NCI-H146 treated with DMSO at 0.1 percent for 48 hours (cell line): Measurements from ENCODE around the gene ABCA2.

Experiments used
- DNase-seq: peaks from one replicate; lab custom pipeline; 2025; ENCODE audit not compliant: unreplicated experiment; lab: John Stamatoyannopoulos, UW

Gene ABCA2

DNA sequence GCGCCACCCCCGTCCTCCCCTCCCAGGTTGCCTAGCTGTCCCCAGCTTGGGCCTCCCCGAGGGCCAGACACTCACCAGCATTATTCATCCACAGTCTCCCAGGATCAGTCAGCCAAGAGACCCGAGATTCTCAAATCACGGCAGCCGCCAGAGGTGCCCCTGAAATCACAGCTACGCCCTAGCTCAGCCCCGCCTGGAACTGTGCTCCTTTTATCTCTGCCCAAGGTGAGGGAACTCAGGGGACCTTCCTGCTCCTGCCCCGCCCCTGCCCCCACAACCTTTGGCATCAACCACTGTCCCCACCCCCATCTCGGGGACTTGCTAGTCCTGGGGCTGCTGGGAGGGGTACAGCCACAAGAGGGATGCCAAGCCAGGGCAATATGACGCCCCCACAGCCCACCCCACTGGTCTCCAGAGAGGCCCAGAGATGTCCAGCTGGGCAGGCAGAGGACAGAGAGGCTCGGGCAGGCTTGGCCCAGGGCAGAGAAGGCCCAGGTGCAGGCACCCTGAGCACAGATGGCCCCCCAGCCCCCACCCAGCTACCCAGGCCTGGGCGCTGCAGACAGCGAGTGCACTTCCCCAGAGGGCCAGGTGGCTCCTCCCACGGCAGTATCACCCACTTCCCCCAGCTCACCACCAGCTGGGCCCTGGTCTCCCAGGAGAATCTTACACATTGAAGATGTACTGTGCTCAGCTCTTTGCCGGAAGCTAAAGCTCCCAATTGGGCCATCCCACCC lies 4.0 kb upstream of the ABCA2 start, which contains the start of gene FUT7:
FUT7 (minus strand) TSS at position 185 of the 737 bp plus-strand sequence; CDS start at position 88, 97 bp downstream.
- no peak for DNase-seq

DNA sequence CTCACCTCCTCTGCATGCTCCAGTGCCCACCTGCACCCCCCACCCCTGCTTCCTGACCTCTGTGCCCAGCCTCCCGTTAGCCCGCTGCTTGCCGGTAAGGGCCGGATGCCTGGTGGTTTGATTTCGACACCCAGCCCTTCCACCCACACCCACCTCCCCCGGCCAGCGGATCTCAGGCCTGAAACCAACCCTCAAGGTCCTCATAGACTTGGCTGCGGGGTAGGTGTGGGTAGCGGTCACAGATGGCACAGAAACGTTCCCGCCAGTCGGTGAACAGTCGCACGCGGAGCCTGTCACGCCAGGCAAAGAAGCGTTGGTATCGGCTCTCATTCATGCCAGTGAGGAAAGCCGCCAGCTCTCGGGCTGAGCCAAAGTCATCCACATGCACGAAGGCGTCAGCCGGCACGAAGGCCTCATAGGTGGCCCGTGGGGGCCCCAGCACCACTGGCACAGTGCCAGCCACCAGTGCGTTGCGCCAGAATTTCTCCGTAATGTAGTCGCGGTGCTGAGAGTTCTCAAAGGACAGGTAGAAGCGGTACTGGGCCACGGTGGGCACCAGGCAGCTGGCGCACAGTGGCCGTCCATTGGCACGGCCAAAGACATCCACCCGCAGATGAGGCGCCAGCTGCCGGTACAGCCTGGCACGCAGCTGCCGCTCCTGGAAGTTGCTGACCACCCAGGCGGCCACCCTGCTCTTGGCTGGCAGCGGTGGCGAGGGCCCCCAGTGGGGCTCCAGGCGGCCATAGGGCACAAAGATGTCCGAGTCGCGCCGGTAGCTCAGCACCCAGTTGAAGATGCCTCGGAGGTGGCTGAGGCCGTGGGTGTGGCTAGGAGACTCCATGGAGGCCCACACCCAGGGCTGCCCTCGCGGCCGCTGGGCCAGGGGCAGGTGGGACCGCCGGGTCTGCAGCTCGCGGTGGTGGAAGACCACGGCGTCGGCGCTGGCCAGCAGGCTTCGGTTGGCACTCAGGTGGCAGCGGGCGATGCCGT lies 2.8 kb upstream of the ABCA2 start:
- DNase-seq: no peak

DNA sequence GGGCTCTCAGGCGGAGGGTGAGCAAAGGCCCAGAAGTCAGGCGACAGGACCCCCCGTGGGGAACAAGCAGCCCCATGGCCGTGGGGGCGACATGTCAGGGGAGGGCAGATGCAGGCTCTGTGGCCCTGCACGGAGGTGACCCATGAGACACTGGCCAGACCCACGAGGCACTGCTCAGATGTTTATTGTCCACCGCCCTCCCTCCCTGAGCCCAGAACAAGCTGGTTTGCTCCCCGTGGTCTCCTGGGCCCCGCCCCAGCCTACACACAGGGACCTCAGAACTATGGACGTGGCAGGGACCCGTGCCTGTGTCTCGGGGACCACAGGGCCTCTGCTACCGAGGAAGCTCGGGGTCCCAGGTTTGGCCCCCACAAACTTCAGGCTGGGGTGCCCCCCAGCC lies 2.0 kb upstream of the ABCA2 start:
- no peak for DNase-seq

DNA sequence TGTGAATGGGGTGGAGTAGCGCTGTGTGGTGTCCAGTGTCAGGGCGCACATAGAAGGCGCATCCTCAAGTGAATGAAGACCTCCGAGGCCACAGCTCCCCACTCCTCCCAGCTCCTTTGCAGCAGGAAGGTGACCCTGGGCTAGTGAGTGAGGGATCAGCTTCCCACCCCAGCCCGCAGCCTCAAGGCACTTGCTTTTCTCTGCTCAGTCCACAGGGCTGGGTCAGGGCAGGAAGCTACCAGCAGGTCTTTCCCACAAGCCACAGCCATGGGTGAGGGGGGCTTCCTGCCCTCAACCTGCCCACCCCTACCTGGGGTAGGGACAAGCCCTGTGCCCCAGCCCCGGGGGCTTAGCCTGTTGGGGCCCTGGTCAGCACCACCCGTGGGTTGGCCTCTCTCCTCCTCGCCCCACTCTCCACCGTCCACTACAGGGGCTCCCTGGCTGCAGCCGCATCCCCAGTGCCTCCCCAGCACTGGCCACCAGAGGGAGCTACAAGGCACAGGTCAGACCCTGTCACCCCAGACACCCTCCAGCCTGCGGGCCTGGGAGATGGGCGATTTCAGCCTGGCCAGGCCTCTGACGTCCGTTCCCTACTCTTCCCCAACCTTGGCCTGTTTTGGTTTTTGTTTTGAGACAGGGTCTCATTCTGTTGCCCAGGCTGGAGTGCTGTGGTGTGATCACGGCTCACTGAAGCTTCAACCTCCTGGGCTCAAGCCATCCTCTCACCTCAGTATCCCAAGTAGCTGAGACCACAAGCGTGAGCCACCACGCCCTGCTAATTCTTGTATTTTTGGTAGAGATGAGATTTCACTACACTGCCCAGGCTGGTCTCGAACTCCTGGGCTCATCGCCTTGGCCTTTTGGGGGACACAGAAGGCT lies 1.3 kb upstream of the ABCA2 start:
- DNase-seq: no peak

DNA sequence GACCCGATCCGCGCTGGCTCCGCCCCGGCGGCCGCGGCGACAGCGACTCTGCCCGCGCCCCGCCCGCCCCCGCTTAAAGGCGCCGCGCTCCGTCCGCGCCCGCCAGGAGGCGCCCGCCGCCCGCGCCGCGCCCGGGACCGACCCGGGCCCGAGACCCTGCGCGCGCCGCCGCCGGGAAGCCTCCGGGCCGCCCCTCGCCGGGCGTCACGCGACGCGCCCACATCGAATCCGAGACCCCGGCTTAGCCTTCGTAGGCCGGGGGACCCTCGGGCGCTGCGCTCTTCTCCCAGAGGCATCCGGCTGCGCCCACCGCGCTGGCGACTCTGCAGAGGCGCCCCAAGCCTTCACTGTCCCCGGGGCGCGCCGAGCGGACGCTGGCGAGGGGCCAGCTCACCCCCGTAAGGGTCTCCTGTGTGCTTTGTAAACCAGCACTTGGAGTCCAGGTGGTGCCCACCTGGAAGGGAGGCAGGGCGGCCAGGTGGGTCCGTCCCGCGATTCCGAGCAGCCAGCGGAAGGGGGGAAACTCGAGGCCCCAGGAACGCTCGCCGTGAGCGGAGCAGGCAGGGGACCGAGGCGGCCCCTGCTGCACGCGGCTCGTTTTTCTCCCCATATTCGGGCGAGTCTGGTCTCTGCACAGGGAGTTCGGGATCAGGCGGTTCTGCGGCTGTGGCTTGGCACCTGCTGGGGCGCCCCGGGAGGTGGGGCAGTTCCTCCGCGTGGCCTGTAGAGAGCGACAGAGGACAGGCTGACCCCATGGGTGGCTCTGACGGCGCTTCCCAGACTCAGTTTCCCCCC lies 423 bp upstream of the ABCA2 start:
- DNase-seq: no peak

DNA sequence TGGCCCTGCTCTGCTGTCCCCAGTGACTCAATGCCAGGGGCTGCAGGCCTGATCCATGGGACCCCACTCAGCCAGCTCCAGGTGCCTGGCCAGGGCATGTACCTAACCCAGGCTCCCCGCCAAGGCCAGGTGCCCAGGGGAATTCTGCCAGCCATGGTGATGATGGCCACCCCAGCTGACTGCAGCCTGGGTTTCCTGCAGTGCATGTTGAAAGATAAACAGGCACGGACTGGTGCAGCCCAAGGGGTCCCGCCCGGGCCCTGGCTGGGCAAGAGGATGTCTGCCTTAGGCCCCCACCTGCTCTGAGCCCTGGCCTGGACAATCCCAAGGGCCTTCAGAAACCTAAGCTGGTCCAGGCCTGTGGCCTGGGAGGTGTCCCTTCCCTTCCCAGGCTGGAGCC lies 1.2 kb downstream of the ABCA2 start:
- no peak for DNase-seq

DNA sequence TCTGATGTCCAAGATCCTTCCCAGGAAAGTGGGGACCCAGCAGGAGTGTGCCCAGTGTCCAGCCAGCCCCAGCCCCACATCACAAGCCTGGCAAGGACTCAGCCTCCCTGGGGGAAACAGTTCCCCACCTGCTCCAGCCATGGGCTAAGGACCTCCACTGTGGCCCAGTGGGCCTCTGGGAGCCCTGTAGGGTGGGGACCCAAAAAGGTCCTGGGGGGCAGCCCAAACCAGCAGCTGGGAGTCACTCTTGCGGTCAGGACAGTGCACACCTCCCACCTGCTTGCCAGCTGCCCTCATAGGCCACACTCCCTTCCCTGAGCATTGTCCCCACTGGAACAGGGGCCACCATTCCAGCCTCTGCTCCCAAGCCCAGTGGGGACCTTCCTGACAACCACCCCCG lies 1.7 kb downstream of the ABCA2 start:
- DNase-seq: no peak

DNA sequence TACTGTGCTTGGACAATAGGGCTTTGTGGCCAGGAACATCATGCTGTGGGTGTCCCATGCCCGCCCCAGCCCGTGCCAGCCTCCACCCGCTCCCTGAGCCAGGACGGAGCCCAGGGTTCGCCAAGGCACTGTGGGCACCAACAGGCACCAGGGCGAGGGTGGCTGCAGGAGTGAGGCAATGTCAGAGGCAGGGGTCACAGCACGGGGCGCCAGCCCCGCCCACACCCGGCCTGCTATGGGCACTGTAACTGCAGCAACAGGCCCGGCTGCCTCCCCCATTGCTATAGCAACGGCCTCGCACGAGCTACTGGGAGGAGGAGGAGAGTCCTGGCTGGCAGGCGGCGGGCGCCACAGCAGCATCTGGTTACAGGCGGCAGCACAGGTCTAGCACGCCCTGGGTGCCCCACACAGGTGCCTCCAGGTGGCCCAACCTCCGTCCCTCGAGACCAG lies 2.5 kb downstream of the ABCA2 start:
- no peak for DNase-seq

DNA sequence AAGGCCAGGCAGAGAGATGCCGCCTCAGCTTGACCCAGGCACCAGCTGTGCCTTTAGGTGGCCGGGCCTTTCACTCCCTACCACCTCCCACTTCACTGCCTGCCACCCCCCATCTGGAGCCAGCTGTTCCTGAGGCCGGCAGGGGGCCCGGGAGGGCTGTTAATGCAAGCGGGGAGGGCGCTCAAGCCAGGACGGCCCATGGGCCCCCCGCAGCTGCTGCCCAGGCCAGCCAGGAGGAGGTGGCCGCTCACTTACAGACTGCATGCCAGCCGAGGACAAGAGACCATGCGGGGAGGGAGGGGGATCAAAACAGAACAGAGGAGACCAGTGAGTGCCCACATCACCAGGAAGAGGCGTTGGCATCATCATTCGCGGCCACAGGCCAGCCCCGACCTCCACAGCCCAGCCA lies 4.5 kb downstream of the ABCA2 start:
- DNase-seq: no peak

DNA sequence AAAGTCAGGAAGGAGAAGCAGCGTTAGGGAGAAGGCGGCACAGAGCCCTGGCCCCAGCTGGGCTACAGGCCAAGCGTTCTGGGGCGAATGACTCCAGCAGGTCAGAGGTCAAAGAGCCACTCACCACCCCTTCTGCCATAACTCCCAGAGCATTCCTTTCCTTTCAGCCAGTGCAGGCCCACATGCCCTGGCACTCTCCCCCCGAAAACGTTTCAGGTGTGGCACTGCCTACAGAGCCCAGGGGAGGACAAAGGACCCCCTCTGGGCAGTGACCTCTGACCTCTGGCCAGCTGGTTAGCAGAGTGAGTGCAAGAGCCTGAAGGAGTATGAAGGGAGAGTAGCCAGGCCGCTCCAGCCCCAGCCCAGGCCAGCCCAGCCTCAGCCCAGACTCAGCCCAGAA lies 4.9 kb downstream of the ABCA2 start:
- DNase-seq: no peak

DNA sequence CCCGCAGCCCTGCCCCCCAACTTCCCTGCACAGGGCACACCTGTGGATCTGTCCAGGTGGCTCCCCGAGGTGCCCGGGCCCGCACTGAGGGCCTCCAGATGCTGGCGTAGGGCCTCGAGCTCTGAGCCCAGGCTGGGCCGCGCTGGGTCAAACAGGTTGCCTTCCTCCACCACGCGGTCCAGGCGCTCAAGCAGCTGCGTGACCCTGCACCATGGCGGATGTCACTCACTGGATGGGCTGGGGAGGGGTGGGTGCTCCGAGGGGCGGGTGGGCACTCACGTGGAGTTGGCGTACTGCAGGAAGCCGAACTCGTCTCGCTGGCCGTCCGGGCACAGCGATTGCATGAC lies 5.4 kb downstream of the ABCA2 start:
- DNase-seq: no peak

DNA sequence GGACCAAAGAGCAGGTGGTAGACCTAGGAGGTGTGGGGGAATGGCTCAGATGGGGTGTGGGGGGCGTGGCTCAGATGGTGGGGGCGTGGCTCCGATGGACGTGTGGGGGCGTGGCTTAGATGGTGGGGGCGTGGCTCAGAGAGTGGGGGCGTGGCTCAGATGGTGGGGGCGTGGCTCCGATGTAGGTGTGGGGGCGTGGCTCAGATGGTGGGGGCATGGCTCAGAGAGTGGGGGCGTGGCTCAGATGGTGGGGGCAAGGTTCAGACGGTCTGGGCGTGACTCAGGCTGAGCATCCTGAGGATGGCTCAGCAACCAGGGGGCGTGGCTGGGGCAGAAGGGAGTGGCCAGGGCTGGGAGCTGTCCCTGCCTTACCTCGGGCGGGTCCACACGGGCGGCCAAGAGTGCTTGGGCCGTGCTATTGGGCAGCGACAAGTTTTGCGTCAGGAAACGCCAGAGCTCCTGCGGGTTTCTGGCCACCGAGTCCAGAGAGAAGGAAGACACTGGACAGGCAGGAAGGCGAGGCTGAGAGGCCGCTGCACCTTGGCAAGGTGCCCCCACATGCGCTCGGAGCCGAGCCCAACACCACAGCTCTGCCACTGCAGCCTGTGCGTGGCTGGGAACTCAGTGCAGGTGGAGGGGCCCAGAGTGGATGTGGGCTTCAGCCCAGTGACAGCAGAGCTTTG lies 5.9 kb downstream of the ABCA2 start:
- no peak for DNase-seq

DNA sequence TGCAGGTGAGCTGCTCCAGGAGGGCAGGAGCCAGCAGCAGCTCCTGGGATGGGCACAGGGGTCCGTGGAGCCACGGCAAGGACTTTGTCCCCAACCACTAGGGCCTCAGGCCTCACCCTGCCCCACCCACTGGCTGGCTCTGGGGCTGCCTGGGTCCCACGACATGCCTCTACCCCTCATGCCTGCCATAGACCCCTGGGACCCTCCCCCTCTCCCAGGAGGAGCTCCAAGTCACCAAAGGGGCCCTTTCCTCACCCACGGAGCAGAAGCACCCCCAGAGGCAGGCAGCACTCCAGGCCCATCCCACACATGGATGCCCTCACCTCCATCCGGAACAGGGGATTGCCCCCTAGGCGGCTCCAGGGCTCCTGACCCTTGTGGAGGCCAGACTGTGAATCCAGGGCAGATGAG lies 6.5 kb downstream of the ABCA2 start:
- no peak for DNase-seq

DNA sequence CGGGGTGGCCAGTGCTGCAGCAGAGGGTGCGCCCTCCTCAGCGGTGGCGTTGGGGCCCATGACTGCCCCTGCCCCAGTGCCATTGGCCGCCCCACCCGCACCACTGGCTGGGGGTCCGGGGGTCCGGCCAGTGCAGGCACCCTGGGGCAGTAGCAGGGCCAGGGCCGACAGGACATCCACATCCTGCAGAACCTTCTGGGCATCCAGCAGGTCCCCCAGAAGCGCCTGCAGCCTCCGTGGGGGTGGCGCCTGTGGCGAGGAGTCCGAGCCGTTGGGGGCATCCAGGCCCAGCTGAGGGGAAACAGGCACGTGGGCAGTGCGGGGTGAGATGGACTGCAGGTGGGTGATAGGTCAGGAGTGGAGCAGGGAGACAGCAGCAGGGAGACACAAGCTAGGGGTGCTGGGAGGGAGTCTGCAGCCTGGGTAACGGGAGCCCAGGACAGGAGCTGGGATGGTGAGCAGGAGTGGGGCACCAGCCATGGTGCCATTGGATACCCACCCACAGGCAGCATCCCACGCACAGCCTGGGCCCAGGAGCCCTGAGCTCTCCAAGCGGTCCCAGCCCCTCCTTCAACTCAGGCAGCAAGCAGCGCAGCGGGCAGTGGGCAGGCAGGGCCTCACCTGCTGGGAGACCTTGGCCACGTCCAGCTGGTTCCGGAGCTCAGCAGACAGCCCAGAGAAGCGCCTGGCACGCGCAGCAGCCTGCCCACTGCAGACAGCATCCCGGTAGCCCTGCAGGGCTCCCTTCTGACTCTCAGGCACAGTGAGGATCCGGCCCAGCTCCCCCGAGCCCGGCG lies 7.1 kb downstream of the ABCA2 start:
- no peak for DNase-seq

DNA sequence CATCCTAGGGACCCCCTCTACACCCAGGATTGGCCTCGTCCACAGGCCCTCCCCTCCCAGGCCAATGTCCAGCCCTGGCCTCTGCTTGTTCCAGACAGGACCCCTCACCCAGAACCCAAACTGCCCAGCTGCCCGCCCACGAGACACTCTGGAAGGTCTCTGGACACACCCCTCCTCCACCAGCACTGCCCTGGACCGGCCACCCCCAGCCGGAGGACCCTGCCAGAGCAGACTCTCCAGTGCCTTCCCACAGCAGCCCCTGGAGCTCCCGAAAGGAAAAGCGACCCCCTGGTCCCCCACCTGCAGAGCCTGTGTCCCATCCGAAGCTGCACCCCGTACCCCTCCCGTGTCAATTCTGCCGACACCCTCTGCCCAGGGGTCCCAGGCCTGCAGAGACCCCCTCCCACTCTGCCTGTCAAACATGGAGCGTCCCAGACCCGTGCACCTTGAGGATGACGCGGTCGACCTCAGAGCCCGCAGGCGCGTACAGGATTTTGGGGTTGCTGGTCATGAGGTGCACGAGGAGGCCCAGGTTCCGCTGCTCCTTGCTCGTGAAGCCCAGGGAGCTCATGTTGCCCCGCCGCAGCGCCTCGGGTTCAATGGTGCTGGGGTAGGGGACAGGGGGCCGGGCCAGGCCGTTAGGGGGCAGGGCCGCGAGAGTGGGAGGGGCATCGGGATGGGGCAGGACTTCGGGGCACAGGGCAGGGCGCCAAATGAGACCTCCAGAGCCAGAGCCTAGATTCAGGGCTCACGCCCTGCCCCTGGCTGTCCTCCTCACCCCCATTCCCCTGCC lies 8.0 kb downstream of the ABCA2 start:
- no peak for DNase-seq

DNA sequence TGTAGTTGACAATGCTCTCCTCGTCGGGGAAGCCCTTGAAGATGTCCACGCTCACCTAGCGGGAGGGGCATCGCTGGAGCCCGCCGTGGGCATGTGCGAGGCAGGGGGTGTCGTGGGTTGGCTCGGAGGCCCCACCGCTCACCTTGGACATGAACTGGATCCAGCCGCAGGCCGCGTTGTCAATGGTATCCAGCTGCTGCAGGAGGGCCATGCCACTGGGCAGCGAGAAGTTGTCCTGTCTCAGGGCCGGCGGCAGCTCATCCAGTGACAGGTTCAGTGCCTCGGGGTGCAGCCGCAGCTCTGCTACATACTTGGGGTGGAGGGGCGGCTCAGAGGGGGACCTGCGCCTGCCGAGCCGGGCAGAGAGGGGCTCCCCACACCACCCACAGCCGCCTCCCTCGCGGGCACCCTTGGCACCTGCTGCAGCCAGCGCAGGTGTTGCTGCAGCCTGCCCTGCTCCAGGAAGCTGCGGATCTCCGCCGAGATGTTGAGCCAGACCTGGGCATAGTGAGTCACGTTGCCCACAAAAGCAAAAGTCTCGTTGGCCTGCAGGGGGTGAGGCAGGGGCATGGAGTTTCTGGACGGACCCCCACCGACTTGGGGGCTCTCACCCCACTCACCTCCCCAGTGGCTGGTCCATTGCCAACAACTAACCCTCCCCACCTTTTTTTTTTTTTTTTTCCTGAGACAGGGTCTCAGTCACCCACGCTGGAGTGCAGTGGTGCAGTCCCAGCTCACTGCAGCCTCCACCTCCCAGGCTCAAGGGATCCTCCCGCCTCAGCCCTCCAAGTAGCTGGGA lies 9.1 kb downstream of the ABCA2 start:
- no peak for DNase-seq

DNA sequence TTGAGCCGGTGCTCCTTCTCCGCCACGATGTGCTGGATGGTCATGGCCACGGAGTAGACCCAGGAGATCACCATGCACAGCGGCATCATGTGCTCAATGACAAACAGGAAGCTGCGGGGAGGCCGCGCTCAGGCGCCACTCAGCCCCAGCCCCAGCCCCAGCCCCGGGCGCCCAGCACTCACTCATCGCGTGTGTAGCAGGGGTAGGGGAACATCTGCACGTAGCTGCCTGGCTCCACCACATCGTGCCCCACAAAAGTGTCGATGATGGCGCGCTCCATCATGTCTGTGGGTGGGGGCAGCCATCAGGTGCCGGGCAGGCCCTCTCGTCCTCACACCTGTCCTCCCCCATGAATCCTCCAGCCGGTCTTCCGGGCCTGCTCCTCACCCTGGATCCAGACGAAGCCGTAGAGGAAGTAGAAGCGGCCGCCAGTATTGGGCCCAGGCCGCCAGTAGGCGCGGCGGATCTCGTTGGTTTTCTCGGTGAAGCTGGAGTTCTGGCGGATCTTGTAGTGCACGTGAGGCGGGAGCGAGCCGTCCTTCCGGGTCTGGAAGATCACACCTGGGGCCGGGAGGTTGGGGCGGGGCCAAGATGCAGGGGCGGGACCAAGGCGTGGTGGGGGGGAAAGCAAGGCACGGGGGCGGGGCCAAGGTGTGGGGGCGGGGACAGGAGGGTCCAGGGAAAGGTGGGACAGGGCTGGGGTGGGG lies 10.1 kb downstream of the ABCA2 start:
- DNase-seq: no peak
